Measurements from ENCODE around the gene RAB43.

Gene RAB43

GRCh38 chr3:129061023-129061887, 60.3 kb downstream of the RAB43 start:
- no peak for DNase-seq (ENCODE audit: low read depth in 2 of 2)

GRCh38 chr3:129060276-129061022, 61.2 kb downstream of the RAB43 start, which contains the start of gene GP9:
Gene GP9 (plus strand): TSS chr3:129060779. CDS start chr3:129061740, 961 bp downstream.
- no peak for DNase-seq (ENCODE audit: low read depth in 2 of 2)

- no peak for DNase-seq (ENCODE audit: low read depth in 2 of 2)
These were observed 62.2 kb downstream of the RAB43 start for GRCh38 chr3:129059311-129059958.

GRCh38 chr3:129058441-129059200, 63.0 kb downstream of the RAB43 start:
- DNase-seq (ENCODE audit: low read depth in 2 of 2) = no peak

- DNase-seq (ENCODE audit: low read depth in 2 of 2) = no peak
These were observed 64.4 kb downstream of the RAB43 start for GRCh38 chr3:129057249-129057648.

GRCh38 chr3:129056451-129057173, 65.0 kb downstream of the RAB43 start:
- DNase-seq (ENCODE audit: low read depth in 2 of 2) = no peak

GRCh38 chr3:129054605-129055104, 66.9 kb downstream of the RAB43 start:
- no peak for DNase-seq (ENCODE audit: low read depth in 2 of 2)

GRCh38 chr3:129052675-129053074, 68.9 kb downstream of the RAB43 start:
- DNase-seq (ENCODE audit: low read depth in 2 of 2) = no peak

- no peak for DNase-seq (ENCODE audit: low read depth in 2 of 2)
These were observed 69.7 kb downstream of the RAB43 start for GRCh38 chr3:129051871-129052340.

- no peak for DNase-seq (ENCODE audit: low read depth in 2 of 2)
These were observed 70.9 kb downstream of the RAB43 start for GRCh38 chr3:129050556-129051295.

GRCh38 chr3:129047553-129047839, 74.1 kb downstream of the RAB43 start:
- no peak for DNase-seq (ENCODE audit: low read depth in 2 of 2)

GRCh38 chr3:129046732-129047552, 74.7 kb downstream of the RAB43 start:
- no peak for DNase-seq (ENCODE audit: low read depth in 2 of 2)

GRCh38 chr3:129046037-129046731, 75.4 kb downstream of the RAB43 start:
- no peak for DNase-seq (ENCODE audit: low read depth in 2 of 2)

- peak; percentile 19 to 47 for DNase-seq (ENCODE audit: low read depth in 2 of 2)
These were observed 75.9 kb downstream of the RAB43 start for GRCh38 chr3:129045675-129046036.

- no peak for DNase-seq (ENCODE audit: low read depth in 2 of 2)
These were observed 80.9 kb downstream of the RAB43 start for GRCh38 chr3:129040579-129041300.

GRCh38 chr3:129040039-129040336, 81.6 kb downstream of the RAB43 start:
- no peak for DNase-seq (ENCODE audit: low read depth in 2 of 2)

GRCh38 chr3:129039271-129040038, 82.1 kb downstream of the RAB43 start:
- no peak for DNase-seq (ENCODE audit: low read depth in 2 of 2)

Measured in stimulated activated CD4-positive, alpha-beta T cell treated with anti-CD3 and anti-CD28 coated beads, Interleukin-15, amount 100 ng/mL, for 48 hours (primary cell).